Fibroblast of lung (primary cell): ENCODE data around the gene SART3. TPM values are rescaled to one million over a fixed set of nuclear protein-coding genes. Genes with fewer than 3 reads are reported as not detected.

Experiments used
- DNase-seq, 2 donors: peaks; one replicate each; pipeline versions ENCODE4 v3.0.0 to v3.0.0-alpha.2; 2010; ENCODE audit warnings: low read depth in 2 of 2
- H2AFZ ChIP-seq: 2 replicates; pipeline ENCODE4 v1.5.1; 2012; ENCODE audit warnings: low read length, control low read depth, inconsistent platforms
- H3K27ac ChIP-seq: 2 replicates; pipeline ENCODE4 v1.5.1; 2011; ENCODE audit warnings: low read length, control low read depth; ENCODE audit not compliant: insufficient read depth
- H3K27me3 ChIP-seq: 2 replicates; pipeline ENCODE4 v1.5.1; 2011; ENCODE audit warnings: mild to moderate bottlenecking, low read length; ENCODE audit not compliant: control insufficient read depth, insufficient read depth
- H3K36me3 ChIP-seq: 2 replicates; pipeline ENCODE4 v1.5.1; 2011; ENCODE audit warnings: low read length; ENCODE audit not compliant: control insufficient read depth, insufficient read depth
- H3K4me1 ChIP-seq: 2 replicates; pipeline ENCODE4 v1.5.1; 2011; ENCODE audit warnings: low read length; ENCODE audit not compliant: control insufficient read depth, insufficient read depth; ENCODE audit errors: extremely low read depth
- H3K4me2 ChIP-seq: 2 replicates; pipeline ENCODE4 v1.5.1; 2011; ENCODE audit warnings: low read length, control low read depth; ENCODE audit not compliant: insufficient read depth; ENCODE audit errors: extremely low read depth
- H3K4me3 ChIP-seq, 4 experiments: fragments of 200-600 bp in 1 of 4; sonication (generic) in 1 of 4; replicated peaks in 1 of 4; 2 replicates each; pipeline ENCODE4 v1.5.1; 2011 to 2016; ENCODE audit warnings: low read length in 4 of 4, low read depth in 3 of 4, mild to moderate bottlenecking in 3 of 4, control low read depth in 2 of 4, inconsistent platforms in 1 of 4, mixed read lengths in 1 of 4; ENCODE audit not compliant: insufficient read depth in 1 of 4; ENCODE audit errors: control extremely low read depth in 1 of 4
- H3K79me2 ChIP-seq: 2 replicates; pipeline ENCODE4 v1.5.1; 2012; ENCODE audit warnings: mild to moderate bottlenecking, low read length, inconsistent platforms; ENCODE audit not compliant: control insufficient read depth, insufficient read depth
- H3K9ac ChIP-seq: 2 replicates; pipeline ENCODE4 v1.5.1; 2011; ENCODE audit warnings: mild to moderate bottlenecking, low read length, control low read depth; ENCODE audit not compliant: insufficient read depth
- H3K9me3 ChIP-seq: 2 replicates; pipeline ENCODE4 v1.5.1; 2012; ENCODE audit warnings: low read depth, low read length; ENCODE audit not compliant: control insufficient read depth, insufficient read depth
- H4K20me1 ChIP-seq: 2 replicates; pipeline ENCODE4 v1.5.1; 2011; ENCODE audit warnings: low read length; ENCODE audit not compliant: control insufficient read depth, insufficient read depth; ENCODE audit errors: extremely low read depth
- CTCF ChIP-seq, 2 donors: IDR thresholded peaks in 1 of 2; conservative IDR thresholded peaks in 1 of 2; 1 replicate in 1 of 2; 2 replicates in 1 of 2; pipeline ENCODE4 v1.5.1; 2011 to 2012; ENCODE audit warnings: low read length in 2 of 2, control low read depth in 1 of 2, inconsistent platforms in 1 of 2, low read depth in 1 of 2, mild to moderate bottlenecking in 1 of 2
- EZH2 ChIP-seq: IDR thresholded peaks from 2 replicates; pipeline ENCODE4 v1.5.1; 2012; ENCODE audit warnings: low read length, control low read depth, mild to moderate bottlenecking; ENCODE audit errors: missing control alignments
- polyA minus RNA-seq: library from RNA; depleted of rRNA, polyadenylated mRNA; stranded (reverse); fragments of >200 nt; gene quantifications from 2 replicates; pipeline ENCODE4 v1.2.3, GENCODE V29; 2011; ENCODE audit warnings: low replicate concordance
- polyA plus RNA-seq, 2 donors: library from polyadenylated mRNA; depleted of rRNA in 1 of 2; stranded (reverse) in 1 of 2; unstranded in 1 of 2; fragments of >200 nt; gene quantifications; 2 replicates each; pipeline ENCODE4 v1.2.1, GENCODE V29; 2011 to 2012; ENCODE audit warnings: missing spikeins in 1 of 2
- total RNA-seq: library from RNA; depleted of rRNA; stranded (reverse); fragments of >200 nt; gene quantifications from 2 replicates; pipeline ENCODE4 v1.2.1, GENCODE V29; 2014

The SART3 gene
- total RNA-seq, result 62.1 and 157 TPM in 2 replicates
- 15.5 and 23.4 TPM in 2 replicates for polyA plus RNA-seq
- 26.5 and 32.5 TPM in 2 replicates for polyA plus RNA-seq (2012)
- 11.4 and 30.3 TPM in 2 replicates for polyA minus RNA-seq

GRCh38 chr12:108560752-108561719 is at the start of gene SART3:
Gene SART3, minus strand, starts transcription at chr12:108561173. Its CDS starts 19 bp downstream, at chr12:108561154.
- H3K4me1 ChIP-seq, result peaks cover 15% of the 10 kb centered on the region
- no peak for TF ChIP-seq EZH2
- no peak for TF ChIP-seq CTCF (conservative IDR thresholded peaks at IDR 0.05 in 1 of 2, IDR thresholded peaks at IDR 0.05 in 1 of 2; ENCODE audit: low read depth in 1 of 2, low read length in 2 of 2)
- H3K9ac ChIP-seq, result peak within 1 kb of the TSS; percentile 90
- peak within 1 kb of the TSS; percentile 97 for H3K27ac ChIP-seq
- peak within 1 kb of the TSS; percentile 99 for H3K4me2 ChIP-seq
- peak within 1 kb of the TSS; percentile 53 to 91 (median 83) for H3K4me3 ChIP-seq
- no peaks in the 10 kb centered on the region for H3K27me3 ChIP-seq
- peaks cover 63% of the 10 kb centered on the region for H3K79me2 ChIP-seq
- no peaks in the 10 kb centered on the region for H3K9me3 ChIP-seq
- no peaks in the 10 kb centered on the region for H4K20me1 ChIP-seq
- peak within 1 kb of the TSS; percentile 90 for H2AFZ ChIP-seq
- peaks cover 11% of the 10 kb centered on the region for H3K36me3 ChIP-seq
- DNase-seq, result peak; percentile 88 to 91

- H3K9ac ChIP-seq, result no peak overlapping the region
Observed at GRCh38 chr12:108610336-108610815, 49.4 kb upstream of the SART3 start.

More at GRCh38 chr12:108610336-108610815, 49.4 kb upstream of the SART3 start:
- Histone ChIP-seq H3K27ac (peak overlapping the region; percentile 69), H3K27me3 (no peaks in the 10 kb centered on the region), H3K4me3 (no peak overlapping the region), H3K9me3 (no peaks in the 10 kb centered on the region), H4K20me1 (no peaks in the 10 kb centered on the region), H3K79me2 (no peaks in the 10 kb centered on the region), H3K36me3 (no peaks in the 10 kb centered on the region), H3K4me1 (peaks cover 36% of the 10 kb centered on the region), H3K4me2 (no peak overlapping the region), H2AFZ (no peak overlapping the region)
- no peak for TF ChIP-seq CTCF (conservative IDR thresholded peaks at IDR 0.05 in 1 of 2, IDR thresholded peaks at IDR 0.05 in 1 of 2; ENCODE audit: low read depth in 1 of 2, low read length in 2 of 2)
- no peak for TF ChIP-seq EZH2
- no peak for DNase-seq
